Measurements from ENCODE around the gene RAD51AP2.
"Not testable (repeated sequence)": the region's sequence is repeated elsewhere in the genome, so short reads cannot be mapped to it uniquely, and the experiment has no call there.

Gene RAD51AP2

DNA sequence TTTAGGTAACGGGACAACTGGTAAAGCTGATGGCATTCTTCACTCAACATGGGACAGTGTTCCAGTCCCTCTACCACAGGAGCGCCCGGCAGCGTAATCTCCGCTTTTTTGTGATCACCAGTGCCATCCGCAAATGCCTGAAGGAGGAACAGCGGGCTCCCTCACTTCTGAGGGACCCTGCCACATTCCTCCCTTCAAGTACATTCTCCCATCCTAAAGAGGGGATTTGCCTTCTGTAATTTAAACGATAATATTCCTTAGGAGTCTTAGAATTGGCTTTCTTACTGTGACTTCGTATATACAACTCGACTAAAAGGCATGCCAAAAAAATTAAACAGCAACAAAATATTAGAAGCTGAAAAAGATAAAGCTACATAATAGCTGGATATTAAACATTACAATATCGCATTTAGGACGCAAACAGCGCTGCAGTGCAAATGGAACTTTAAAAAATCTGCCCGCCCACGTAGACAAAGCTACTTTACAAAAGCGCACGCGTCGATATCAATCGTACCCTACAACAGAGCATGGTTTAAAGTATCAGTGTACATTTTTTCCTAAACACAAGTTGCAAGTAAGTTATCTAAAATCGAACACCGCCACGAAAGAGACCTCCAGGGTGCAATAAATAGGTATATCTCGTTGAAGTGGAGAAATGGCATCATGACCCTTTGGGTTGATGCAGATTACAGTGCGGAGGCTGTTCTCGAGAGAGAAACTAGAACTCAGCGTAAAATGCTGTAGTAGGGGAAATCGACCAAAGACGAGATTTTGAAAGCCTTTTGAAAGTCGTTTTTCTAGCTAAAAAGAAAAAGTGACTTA, 20.0 kb upstream of the RAD51AP2 start:
- DNase-seq (ENCODE audit: low read depth in 2 of 2): no peak

DNA sequence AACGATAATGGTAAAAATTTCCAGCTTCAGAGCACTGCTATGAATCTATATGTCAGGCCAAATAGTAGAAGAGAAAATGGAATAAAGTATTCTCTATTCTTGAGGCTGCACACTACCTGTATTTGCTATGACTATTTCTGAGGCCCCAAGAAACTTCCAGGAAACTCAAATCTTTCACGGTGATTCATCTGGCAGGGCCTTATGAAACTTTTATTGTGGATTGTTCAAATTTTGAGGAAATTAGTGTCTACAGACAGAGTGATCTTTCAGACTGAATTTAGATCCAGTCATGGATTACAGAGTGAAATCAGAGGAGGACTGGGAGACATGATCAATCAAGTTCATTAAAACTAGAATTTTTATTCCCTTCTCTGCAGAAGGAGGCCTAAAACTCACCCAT, 18.2 kb upstream of the RAD51AP2 start:
- no peak for DNase-seq (ENCODE audit: low read depth in 2 of 2)

DNA sequence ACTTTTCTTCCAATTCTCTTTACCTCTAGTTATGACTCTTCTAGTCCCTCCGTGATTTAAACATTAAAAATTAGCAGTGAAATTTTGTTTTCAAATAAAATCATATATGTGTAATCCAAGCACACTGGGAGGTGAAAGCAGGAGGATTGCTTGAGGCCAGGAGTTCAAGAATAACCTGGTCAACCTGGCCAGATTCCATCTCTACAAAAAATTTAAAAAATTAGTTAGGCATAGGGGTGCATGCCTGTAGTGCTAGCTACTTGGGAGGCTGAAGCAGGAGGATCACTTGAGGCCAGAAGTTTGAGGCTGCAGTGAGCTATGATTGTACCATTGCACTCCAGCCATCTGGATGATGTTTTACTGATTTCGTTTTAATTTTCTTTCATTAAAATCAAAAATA, 15.3 kb upstream of the RAD51AP2 start:
- DNase-seq (ENCODE audit: low read depth in 2 of 2): no peak

DNA sequence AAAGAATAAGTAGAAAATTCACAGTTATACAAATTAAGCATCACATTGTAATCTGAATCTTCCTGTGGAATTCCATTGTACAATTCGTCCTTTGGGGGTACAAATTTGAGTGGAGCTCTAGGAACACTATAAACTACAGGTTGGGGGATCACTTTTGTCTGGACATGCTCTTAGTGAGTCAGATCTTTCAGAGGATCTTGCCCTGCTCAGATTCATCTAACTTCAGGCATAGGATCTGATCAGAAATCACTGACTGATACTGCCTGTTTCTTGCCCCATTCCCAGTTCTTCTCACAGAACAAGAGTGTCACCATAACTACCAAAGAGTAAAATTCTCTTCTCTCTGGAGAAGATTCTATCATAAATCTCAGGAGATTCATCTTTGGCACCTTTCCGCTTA, 11.5 kb upstream of the RAD51AP2 start:
- DNase-seq (ENCODE audit: low read depth in 2 of 2): no peak

DNA sequence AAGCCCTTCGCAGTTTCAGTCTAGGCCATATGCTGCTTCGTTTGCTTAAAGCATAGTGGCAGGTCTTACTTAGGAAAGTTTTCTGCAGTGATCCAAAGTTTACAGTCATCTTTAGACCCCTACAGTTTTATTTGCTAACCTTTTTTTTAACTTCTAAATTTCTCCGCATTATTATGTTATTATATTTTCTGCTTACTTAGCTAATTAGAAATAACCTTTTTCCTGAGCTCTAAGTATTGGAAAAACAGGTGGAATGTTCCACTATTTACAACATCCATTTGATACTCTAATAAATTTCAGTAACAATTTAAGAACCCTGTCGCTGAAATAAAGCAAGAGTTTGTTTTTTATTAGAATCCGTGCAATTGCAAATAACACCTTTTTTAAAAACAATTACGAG, 4.1 kb upstream of the RAD51AP2 start:
- DNase-seq (ENCODE audit: low read depth in 2 of 2): no peak

DNA sequence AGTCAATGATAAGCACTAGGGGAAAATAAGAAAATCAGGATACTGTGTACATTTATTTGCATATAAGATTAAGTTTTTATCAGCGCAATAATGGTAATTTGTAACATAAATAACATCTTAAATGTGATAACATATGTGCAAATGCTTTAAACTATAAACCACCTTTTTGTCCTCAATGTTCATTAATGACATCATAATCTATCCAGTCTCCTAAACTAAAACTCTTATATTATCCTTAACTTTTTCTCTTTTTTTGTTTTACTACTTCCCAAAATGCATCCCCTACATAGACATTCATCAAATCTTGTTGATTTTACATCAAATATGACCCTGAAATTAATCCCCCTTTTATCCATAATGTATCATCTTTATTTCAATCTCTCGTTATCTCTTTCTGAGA, 3.4 kb upstream of the RAD51AP2 start:
- no peak for DNase-seq (ENCODE audit: low read depth in 2 of 2)

DNA sequence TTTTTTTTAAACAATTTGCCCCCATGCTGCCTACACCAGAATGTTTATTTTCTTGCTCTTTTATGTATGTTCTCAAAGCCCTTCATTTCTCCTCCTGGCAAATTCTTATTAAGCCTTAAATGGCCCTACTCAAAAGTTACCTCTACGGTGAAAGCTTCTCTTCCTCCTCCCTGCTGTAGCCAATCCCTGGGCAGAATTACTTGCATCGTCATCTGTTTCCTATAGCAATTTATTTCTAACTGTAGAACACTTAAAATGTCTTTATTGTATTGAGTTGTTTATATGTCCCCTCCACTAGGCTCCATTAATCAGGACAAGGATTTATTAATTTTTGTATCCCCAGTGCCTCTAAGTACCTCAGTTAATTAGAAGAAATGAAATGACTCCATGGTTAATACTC, 2.5 kb upstream of the RAD51AP2 start:
- DNase-seq (ENCODE audit: low read depth in 2 of 2): no peak

DNA sequence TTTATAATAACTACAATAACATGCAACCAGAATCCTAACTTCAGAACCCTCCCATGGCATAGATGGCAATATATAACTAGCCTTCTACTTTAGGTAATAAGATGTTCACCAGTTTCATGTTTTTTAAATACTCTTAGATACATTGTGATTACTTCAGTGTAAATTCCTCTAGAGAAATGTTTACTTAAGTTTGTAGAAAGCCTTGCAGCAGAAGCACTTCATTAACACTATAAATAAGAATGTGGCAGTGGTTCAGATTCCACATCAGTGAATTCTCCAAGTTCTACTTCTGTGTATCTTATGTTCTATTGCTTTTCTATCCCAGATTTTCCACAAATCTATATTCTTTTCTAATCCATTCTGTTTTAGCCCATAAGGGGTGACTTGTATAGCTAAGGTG, 1.2 kb upstream of the RAD51AP2 start:
- DNase-seq (ENCODE audit: low read depth in 2 of 2): no peak

DNA sequence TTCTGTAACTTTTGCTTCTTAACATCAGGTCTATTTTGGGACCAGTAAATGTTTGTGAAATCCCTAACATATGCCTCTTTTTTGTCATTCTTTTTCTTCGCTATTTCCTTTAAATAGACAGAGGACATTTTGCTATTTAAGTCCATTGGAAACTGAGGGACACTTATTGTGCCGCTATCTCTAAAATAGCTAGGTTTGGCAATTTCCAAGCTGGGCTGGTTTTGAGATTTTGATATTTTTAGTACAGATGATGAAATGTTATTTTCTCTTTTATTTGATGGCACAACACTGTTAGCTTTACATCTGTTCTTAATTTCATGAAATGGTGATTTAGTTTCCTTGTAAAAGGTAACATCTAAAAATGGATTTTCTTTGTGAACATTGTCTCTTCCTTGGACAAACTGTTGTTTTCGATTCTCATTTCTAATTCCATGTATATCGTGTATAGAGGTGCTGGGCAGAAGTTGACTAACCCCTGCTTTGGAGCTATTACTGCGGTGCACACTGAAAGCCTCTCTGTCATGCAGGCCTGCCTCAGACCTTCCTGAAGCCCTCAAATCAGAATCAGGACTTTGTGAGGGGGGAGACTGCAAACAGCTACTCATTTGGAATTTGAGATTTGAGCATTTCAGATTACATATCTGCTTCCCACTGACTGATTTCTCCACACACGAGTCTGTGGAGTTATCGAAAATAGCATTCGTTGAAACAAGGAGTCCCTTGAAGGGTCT, 594 bp downstream of the RAD51AP2 start:
- no peak for DNase-seq (ENCODE audit: low read depth in 2 of 2)

DNA sequence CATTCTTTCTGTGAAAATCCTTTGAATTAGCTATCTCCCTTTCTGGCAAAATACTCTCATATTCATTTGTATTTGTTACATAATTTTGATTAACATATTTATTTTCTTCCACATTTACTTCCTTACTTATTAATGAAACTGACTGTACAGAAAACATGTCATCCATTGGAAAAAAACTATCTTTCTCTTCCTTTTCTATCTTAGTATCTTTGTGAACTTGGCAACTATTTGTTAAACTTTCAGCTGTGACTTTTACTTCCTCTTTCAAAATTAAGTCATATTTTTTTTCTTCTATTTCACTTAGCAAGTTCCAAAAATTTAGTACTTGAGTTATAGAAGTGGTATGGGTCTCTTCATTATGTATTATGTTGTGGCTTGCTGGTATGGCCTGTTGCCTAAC, 2.6 kb downstream of the RAD51AP2 start:
- no peak for DNase-seq (ENCODE audit: low read depth in 2 of 2)

DNA sequence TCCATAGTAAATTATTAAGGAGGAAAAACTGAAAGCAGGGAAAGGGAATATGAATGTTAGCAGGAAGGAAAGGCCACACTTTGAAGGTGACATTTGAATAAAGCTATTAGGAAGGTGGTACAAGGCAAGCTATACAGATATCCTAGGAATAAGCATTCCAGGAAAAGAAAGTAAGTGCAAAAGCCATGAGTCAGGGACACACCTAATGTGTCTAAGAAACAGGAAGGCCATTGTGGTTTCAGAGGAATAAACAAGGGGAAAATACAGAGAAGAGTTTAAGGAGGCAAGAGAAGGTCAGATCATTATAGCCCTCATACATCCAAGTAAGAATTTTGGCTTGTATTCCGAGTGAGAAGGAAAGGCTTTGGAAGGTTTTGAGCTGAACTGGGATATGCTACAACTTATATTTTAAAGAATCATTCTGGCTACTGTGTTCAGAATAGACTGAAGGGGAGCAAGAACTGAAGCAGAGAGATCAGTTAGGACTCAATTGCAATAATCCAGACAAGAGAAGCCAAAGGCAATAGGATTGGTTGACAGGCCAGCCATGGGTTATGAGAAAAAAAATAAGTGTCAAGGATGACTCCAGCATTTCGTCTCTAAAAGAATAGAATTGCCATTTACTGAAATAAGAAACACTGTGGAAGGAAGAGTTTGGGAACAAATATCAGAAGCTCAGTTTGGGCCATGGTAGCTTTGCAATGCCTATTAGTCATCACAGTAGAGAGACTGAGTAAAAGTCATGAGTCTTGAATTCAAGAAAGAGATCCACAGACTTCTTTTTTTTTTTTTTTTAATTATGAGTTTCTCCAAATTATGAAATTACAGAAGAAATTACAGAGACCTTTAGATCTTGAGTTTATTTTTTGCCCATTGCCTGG, 11.3 kb downstream of the RAD51AP2 start:
- DNase-seq (ENCODE audit: low read depth in 2 of 2): no peak

DNA sequence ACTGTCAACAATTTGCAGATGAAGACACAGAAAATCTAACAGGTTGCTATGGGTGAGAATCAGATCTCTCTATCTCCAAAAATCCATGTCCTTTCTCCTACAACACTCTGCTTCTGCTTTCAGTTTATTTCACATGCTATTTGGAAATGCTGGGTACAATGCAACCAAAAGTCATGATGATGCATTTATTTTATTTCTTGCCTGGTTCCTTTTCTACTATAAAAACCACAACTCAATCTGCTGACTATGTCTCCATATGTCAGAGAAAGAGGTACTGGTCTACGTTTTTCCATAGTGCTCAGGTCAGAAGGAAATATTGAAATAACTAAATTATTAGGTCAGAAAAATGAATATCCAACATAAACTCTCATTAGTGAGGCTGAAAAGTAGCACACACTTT, 20.5 kb downstream of the RAD51AP2 start:
- no peak for DNase-seq (ENCODE audit: low read depth in 2 of 2)

DNA sequence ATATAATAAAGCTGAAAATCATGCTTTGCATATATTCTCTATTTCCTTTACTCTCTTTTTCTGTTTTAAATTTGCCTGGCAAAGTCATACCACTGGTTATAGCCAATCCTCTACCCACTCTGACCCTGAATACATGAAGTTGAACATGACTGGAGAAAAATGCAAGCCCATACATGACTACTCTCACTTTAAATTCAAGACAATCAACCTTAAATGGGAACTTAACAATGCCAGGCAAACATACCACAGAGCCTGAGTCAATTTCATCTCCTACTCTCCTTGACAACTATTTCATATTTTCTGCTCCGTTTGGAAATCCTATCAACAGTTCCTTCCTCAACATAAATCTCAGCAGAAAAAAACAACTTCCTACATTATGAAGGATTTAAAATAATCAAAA, 22.6 kb downstream of the RAD51AP2 start:
- no peak for DNase-seq (ENCODE audit: low read depth in 2 of 2)

DNA sequence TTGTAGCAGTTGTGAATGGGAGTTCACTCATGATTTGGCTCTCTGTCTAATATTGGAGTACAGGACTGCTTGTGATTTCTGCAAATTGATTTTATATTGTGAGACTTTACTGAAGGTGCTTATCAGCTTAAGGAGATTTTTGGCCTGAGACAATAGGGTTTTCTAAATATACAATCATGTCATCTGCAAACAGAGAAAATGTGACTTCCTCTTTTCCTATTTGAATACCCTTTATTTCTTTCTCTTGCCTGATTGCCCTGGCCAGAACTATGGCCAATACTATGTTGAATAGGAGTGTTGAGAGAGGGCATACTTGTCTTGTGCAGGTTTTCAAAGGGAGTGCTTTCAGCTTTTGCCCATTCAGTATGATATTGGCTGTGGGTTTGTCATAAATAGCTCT, 28.1 kb downstream of the RAD51AP2 start:
- DNase-seq (ENCODE audit: low read depth in 2 of 2): not testable (repeated sequence)

DNA sequence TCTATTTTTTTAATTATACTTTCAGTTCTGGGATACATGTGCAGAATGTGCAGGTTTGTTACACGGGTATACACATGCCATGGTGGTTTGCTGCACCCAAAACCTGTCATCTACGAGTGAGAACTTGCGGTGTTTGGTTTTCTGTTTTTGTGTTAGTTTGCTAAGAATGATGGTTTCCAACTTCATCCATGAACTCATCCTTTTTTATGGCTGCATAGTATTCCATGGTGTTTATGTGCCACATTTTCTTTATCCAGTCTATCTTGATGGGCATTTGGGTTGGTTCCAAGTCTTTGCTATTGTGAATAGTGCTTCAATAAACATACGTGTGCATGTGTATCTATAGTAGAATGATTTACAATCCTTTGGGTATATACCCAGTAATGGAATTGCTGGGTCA, 29.6 kb downstream of the RAD51AP2 start:
- DNase-seq (ENCODE audit: low read depth in 2 of 2): not testable (repeated sequence)

DNA sequence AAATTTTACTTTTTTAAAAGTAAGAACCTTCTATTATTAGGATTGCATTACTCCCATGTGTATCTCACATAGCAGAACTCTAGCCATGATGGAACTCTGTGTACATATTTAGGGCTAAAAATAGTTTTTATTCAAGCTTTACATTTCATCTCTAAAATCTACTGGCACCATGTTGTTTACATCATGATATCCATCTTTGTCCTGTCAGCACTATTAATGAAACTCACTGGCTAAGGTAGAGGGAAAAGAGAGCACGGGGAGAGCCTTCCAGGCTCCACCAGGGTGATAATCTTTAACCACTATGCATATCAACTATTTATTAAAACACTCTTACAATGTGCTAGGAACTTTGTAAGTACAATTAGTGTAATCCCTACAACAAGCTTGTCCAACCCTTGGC, 34.7 kb downstream of the RAD51AP2 start:
- no peak for DNase-seq (ENCODE audit: low read depth in 2 of 2)

DNA sequence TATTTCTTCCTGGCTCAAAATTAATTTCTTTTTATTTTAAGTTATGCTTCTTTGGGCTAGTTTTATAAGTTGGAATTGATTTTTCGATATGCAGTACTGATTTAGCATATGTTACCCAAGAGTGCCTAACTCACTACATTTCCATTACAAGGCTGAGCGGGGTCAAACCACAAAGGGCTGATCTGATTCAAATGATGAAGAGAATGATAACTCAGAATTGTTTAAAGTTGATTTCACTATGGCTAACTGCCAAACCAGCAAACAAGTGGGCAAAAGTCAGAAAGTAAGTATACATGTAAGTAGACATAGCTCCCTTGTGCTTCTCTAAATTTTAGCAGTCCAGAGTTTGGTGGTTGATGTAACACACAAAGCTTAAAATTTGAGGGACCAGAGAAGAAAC, 35.6 kb downstream of the RAD51AP2 start:
- DNase-seq (ENCODE audit: low read depth in 2 of 2): no peak

DNA sequence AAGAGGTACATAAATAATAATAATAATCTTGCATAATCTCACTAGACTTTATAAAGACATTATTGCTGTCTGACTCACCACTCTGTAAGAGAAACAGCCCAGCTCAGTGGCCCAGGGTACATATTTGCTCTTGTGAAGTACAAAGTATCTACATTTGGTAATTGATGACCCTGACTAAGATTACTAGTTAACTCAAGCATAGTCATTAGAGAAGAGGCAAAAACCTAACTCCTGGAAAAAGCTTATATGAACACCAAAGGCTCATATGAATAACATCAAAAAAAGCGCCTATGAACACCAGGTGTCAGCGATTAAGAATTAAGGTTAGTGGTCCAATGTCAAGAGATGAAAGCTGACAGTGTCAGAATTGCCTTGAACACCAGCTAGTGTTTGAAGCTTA, 38.4 kb downstream of the RAD51AP2 start:
- DNase-seq (ENCODE audit: low read depth in 2 of 2): no peak

DNA sequence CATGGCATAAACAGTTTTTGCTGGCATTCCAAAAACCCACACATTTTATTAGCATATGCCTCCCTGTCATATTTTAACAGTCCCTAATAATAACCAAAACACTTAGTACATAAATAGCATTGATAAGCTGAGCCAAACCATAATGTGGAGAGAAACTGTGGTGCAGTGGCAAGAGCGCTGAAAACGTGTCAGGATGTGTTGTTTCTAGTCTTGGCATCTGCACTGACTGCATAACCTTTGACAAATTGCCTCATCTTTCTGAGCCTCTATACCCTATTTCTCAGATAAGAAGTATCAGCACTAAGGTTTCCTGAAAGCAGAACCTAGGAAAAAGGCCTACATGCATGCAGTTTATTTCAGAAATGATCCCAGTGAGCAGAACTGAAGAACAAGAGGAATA, 41.4 kb downstream of the RAD51AP2 start:
- DNase-seq (ENCODE audit: low read depth in 2 of 2): no peak

DNA sequence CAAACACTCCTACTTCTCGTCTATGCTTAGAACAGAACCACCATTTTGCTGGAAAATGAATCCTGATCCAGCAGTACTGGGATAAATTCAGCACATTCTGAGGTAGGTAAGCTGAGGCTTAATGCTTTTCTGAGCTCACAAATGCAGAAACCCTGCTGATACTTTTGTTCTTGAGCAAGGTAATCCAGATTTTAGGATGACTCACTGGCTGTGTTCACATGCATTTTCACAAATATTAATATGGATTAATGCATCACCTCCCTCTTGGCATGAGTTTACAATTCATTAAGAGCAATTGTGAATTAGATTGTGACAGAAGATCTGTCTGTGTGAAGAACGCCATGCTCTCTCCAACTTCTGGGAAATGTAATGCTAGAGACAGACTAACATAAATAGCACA, 42.2 kb downstream of the RAD51AP2 start:
- DNase-seq (ENCODE audit: low read depth in 2 of 2): no peak

DNA sequence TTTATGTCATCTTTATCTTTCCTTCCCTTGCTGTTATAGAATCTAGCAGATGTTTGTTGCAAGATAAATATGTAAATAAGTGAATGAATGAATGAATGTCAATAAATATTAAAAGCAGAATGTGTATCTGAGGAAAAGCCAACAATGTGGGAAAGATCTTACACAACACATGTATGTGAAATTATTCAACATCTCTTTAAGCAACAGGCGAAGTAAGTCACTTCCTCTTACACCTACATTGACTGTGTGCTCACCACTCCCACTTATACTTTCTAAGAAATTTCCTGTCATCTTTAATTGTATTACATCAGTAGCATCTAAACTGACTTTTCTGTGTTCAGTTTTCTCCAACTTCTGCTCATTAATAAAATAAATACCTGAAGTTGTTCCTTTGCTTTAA, 43.0 kb downstream of the RAD51AP2 start:
- DNase-seq (ENCODE audit: low read depth in 2 of 2): no peak

DNA sequence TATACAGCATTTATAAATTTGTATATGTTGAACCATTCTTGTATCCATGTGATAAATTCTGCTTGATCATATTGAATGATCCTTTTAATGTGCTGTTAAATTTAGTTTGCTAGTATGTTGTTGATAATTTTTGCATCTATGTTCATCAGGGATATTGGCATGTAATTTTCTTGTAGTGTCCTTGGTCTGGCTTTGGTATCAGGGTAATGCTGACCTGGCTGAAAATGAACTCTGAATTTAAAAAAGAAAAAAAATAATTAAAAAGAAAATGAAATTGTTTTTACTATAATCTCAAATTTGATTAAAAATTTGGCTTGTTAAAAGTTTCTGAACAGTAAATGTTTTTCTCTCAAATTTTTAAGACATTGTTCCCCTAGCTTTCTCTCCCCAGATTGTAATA, 46.3 kb downstream of the RAD51AP2 start:
- DNase-seq (ENCODE audit: low read depth in 2 of 2): no peak
